GOT3 (cell line): Measurements from ENCODE around the gene AGAP1.

Experiments
- DNase-seq: peaks from one replicate; lab custom pipeline; 2025; ENCODE audit warnings: mixed read lengths; lab: John Stamatoyannopoulos, UW

Gene AGAP1

DNA sequence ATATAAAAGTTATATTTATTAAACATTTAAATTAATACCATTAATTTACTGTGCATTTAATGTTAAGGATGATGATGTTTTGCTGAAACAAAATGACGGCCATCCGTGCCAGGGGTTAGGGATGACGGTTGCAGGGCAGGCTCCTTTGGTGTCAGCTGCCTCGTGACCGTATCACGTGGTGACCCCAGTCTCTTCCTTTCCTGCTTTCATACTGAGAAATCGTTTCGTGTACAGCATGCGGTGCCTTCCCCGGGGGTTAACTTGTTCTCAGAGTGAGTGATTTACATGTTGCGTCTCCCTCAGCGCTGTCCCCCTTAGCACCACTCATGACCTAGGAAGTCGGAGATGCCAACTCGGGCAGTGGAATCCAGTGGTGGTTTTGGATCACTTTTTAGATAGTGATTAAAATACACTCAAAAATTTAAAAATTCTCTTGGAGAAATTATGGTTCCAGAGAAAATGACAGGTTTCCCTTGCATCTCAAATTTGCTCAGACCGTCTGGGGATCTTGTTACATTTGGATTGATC lies 383.5 kb downstream of the AGAP1 start:
- no peak for DNase-seq

DNA sequence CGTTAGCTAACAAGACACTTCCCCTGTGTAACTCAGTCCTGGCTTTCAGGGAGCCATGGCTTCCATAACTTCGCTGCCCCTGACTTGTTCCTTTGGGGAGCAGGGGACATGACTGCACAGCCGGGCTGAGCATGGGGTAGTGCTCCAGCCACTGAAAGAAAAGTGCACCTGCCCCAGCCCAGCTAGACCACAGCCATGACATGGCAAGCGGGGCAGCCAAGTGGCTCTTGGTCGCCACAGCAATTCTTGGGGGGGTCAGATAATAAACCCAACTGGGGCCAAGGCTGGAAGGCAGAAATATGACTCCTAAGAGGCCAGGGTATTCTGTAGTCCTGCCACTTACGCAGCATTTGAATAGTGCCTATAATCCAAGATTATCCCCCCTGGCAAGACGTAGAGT lies 385.3 kb downstream of the AGAP1 start:
- no peak for DNase-seq

DNA sequence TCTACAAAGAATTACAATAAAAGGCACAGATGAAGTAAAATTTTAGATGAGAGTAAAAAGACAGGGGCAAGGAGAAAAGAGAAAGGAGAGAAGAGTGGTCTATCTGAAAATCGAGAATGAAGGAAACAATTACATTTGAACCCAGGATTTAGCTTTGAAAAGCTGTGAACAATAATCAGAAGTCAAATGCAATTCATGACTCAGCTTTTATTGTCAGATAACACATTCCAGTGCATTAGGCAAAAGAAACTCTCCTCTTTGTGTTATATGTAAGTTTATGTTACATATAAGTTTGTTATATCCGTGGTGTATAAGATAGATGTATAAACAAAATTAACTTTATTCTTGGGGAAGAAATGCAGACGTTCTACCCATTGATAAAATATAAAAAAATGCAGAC lies 389.8 kb downstream of the AGAP1 start:
- DNase-seq = no peak

DNA sequence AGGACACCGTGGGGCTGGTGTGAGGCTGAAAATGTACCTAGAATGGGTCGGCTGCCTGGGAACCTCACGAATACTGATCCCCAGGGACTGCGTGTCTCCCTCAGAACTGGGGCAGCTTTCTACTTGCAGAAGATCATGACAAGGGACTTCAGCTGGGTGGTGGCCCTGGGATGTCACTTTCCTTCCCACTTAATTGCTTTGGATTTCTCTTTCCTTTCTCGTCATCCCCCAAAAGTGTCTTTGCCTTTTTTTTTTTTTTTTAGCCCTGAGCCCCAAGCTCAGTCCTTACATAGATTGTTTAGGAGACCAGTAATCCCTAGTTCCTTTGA lies 395.4 kb downstream of the AGAP1 start:
- no peak for DNase-seq

DNA sequence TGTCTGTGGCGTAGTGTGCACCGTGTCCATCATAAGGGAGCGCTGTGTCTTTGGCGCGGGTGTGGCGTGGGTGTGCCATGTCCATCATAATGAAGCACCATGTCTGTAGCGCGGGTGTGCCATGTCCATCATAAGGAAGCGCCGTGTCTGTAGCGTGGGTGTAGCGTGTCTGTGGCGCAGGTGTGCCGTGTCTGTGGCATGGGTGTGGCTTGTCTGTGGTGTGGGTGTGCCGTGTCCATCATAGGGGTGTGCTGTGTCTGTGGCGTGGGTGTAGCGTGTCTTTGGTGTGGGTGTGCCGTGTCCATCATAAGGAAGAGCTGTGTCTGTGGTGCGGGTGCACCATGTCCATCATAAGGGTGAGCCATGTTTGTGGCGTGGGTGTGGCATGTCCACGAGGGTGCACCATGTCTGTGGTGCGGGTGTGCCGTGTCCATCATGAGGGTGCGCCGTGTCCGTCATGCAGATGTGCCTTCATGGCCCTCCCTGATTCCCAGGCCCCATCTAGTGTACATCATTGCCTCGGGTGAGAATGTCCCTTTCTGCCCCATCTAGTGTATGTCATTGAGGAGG lies 399.4 kb downstream of the AGAP1 start:
- DNase-seq = no peak

DNA sequence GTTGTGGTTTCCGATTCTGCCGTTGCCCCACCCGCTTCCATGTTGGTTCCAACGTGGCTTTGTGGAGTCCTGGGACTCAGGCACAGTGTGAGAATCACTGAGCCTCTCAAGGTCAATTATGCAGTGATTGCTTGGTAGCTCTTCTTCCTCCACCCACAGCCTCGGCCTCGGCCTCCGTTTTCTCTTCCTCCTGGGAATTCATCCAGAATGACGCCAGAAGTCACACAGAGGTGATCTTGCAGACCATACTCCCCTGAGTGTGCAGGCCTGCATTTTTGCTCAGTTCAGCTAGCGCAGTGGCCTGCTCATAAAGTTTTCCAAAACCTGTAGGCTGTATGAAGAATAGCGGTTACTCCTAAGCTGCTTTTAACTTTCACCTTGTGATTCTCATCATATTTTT lies 401.0 kb downstream of the AGAP1 start:
- DNase-seq = no peak

DNA sequence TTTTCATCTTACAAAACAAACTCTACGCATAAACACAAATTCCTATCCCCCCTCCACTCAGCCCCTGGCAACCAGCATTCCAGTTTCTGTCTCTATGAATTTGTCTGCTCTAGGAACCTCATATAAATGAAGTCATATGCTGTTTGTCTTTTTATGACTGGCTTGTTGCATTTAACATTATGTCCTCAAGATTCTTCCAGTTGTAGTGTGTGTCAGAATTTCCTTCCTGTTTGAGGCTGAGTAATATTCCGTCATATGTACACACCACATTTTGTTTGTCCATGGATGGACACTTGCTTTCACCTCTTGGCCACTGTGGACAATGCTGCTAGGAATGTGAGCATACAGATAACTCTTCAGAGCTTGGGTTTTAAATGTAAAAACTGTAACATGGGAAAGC lies 402.2 kb downstream of the AGAP1 start:
- DNase-seq = no peak

DNA sequence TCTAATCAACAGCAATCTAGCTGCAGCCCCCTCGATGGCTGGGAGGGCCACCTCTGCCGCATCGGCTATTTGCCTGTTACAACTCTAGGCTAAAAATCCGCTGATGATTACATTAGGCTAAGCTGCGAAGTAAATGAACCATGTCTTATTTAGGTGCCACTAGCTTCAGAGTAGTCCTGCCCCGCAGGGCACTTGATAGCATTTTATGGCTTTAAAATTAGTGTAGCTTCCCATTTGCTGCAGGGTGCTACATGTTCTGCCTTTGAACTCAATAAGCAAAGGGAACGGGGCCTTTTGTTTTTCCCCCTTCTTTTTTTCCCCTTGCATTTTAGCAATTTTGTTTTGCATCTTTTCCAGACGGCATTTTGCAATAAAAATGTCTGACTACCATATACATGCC lies 404.1 kb downstream of the AGAP1 start:
- DNase-seq = no peak

DNA sequence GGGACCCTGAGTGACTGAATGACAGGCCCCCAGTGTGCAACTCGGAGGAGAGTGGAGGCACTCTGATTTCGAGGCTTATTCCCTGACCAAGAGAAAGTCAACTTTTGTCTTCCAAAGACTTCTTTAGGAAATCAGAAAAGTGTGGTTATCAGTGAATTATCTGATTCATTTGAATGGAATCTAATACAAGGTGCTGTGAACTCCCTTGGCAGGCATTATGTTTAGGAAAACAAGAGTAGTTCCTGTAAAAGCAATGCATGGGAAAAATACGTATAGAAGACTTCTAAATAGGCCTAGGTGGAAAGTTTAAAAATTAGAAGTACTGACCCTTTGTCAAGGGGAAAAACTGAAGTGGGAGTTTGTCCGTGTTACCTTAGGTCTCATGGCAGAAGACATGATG lies 404.9 kb downstream of the AGAP1 start:
- no peak for DNase-seq

DNA sequence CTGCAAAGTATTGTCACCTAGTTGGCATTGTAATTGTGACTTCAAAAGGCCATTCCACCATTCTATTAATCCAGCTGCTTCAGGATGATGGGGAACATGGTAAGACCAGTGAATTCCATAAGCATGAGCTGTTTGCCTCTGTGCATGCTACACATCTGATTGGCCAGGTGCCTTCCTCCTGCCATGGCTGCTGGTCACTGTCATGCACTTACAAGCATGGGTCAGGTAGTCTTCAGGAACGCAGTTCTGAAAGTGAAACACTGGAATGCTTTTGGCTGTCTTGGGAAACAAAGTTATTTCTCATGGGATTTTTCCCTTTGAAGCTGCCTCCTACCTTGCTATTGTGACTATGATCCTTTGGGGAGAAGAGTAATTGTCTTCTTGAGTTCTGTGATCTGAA lies 406.8 kb downstream of the AGAP1 start:
- no peak for DNase-seq

DNA sequence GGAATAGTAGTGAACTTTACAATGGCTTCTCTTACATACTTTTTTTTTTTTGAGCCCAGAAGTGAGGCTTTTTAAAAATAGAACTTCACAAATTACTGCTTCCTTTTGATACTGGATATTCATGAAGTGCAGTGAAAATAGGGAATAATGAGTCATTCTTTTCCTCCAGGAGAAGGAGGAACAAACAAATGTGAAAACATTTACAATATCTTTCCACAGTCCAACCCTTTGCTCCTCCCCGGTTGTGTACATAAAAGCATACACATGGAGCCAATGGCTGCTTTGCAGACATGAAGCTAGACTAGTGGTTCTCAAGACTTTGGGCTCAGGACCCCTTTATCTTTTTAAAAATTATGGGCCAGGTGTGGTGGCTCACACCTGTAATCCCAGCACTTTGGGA lies 407.4 kb downstream of the AGAP1 start:
- DNase-seq = no peak

DNA sequence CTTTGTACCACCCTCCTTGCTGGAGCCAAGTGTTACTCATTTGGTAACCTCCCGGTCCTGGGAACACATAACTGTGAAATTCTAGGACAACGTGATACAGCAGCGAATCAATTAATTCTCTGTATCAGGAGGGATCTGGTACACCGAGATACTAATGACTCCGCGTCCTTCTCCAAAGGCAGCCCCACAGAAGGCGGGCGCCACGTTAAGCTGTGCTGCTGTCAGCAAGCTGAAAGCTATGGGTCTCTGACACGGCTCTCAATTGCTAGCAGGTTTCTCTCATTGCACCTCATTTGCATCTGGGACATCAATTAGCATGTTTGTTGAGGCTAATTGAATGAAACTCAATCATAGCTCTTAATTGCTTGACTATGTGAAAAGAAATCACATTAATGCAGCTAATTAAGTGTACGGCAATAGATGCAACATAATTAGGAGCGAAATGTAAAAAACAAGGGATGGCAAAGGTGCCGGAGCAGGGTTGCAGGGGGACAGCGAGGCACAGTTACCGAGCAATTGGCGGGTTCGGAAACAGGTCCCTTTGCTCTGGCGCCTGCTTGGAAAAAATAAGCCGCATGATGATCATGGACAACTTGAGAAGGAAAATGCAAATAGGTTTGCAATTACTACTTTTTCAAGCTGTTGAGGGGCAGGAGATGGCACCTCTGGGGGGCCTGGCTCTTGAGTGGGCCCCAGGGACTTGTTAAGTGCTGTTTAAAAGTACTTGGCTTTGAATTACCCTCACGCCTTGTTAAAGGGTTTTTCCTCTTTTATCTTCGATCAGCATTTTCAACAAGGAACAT lies 410.1 kb downstream of the AGAP1 start:
- DNase-seq = no peak

DNA sequence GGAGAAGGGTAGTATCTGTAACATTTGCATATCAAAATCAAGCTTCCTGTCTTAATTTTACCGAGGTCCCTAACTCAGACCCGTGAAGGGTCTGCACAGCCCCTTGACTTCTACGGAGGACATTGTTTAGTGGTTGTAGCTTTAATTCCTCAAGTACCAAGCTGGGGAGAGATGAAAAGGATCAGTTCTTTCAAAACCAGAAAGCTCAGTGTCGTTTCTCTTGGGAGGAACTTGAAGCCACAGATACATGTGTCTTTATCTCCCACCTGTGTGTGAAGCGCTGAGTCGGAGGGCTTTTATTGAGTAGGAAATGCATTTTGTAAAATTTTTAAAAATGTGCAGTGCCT lies 410.7 kb downstream of the AGAP1 start:
- no peak for DNase-seq

DNA sequence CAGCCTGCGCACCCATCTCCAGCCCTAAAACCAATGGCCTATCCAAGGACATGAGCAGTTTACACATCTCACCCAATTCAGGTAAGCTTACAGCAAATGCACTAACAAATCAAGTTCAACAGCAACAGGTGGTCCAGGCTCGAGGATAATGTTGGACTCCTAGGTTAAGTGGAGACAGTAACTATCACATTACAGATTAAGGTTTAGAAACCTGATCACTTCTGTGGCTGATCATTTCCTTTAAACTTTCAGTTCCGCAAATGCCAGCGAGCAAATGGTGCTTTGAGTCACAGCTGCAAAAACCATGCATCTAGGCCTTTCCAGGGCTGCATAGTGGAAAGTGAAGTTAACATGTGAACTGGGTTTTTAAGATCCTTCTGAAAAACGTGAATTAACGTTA lies 415.0 kb downstream of the AGAP1 start:
- no peak for DNase-seq

DNA sequence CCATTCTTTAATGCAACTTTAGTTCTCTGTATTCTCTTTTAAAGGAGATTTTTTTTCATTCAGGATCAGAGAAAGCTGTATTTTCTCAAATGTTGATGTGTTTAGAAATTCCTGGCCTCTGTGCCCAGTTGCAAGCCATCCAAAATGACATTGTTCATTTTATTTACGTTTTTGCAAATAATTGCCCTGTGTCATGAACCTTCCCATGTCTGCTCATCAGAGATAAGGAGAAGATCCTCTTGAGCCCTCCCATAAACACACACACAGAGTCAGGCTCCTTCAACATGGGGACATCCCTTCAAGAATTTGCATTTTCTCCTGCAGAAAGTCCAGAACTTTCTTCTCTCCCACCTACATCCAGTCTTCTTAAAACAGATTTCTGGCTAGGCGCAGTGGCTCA lies 415.5 kb downstream of the AGAP1 start:
- DNase-seq = no peak

DNA sequence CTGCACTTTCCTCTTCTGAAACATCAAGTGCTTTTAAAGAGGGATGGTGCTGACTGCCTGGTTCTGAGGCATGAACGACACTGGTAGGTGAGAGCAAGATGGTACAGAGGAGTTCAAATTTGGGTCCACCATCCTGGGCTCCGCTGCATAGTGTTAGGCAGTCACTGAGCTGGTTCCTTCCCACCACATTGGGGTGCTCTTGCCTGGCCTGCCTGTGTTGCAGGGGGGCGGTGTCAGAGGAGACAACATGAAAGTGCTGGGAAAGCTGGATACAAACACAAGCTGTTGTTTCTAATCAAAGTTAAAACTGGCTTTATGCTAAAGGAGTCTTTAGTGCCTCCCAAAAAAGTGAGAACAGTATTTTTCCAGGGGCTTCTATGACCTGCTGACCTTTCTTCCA lies 416.2 kb downstream of the AGAP1 start:
- DNase-seq = no peak

DNA sequence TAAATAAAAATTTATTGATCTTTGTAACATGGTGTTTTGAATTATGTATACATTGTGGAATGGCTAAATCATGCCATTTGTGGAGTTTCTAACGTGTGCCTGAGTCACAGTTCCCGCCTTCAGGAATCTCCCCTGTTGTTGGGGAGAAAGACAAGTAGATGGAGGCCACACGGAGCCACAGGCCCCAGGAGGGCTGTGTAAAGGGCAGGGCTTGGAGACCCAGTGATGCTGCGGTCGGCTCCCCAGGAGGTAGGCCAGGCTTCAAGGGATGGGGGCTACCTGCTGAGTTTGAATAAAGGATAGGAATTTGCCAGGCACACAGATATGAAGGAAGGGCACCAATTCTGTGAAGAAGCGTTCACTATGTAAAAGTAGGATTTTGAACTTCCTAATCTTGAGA lies 417.3 kb downstream of the AGAP1 start:
- no peak for DNase-seq

DNA sequence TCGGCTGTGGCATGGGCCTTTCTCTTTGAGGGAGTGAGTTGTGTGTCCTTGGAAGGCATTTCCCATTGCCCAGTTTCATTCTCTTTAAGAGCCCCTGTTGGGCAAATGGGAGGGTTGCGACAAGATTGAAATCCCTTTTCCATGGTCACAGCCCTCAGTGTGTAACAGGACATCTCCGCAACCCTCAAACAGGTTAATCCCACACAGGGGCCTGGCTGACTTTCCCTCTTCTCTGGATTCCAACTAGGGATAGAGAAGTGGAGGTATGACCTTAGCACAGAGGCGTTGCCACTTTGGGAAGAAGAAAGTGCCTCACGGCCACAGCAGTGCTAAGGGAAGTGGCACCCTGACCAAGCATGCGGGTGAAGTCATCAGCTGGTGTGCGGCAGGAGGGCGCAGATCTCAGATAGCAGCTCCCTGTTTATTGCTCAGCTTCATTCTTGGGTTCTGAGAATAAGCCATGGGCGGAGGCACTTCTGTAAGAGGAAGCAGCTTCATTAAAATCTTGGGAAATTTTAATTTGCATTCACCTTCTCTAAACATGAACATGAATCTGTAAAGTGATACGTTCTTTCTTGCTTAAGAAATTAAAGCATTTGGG lies 417.9 kb downstream of the AGAP1 start:
- no peak for DNase-seq

DNA sequence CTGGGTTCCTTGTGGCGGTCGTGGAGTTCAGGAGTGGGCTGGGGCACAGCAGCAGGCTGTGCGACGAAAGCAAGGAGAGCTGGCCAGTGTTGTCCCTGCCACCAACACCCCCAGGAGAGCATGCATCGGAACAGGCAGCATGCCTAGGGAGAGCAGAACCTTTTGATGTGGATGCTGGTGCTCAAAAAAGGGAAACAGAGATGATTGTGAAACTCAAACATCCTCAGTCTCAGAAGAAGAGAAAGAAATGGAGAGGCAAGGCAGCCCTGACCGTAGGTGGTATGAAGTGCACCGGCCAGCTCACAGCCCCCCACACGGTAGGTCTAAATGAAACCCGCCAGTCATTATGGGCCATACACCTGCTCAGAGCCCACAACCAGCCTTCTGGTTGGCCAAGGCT lies 420.9 kb downstream of the AGAP1 start:
- no peak for DNase-seq

DNA sequence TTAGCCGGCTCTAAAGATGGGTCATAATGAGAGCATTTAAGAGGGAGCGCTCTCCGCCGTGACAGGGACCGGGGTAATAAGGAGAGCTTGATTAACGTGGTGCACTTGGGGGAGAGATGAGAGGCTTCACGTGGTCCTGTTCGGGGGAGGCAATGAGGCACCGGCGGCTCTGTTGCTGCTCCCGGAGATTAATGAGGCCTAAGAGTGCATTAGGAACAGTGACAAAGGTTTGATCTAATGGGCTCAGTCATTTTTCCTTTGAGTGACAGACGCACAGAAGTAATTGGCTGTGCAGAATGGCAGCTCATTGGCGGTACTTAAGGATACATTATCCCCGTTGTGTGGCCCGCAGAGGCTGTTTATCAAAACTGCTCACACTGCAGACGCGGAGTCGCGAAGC lies 423.7 kb downstream of the AGAP1 start:
- no peak for DNase-seq

DNA sequence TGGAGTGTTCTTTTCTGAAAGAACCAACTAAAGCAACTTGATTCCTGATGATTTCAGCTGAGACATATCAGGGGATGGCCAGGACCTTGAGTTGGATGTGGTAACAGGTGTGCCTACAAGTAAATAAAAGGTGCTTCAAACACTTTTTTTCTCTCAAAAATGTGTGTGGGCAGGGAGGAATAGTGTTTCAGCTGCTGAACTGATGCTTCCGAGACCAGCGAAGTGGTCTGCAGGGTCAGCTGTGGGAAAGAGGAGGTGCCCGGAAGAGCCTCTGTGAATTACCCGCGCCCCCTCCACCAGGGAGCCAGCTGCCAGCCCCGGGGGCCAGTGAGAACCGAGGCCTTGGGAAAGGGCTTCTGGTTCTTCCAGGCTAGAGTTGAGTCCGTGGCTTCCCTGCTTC lies 425.0 kb downstream of the AGAP1 start:
- no peak for DNase-seq

DNA sequence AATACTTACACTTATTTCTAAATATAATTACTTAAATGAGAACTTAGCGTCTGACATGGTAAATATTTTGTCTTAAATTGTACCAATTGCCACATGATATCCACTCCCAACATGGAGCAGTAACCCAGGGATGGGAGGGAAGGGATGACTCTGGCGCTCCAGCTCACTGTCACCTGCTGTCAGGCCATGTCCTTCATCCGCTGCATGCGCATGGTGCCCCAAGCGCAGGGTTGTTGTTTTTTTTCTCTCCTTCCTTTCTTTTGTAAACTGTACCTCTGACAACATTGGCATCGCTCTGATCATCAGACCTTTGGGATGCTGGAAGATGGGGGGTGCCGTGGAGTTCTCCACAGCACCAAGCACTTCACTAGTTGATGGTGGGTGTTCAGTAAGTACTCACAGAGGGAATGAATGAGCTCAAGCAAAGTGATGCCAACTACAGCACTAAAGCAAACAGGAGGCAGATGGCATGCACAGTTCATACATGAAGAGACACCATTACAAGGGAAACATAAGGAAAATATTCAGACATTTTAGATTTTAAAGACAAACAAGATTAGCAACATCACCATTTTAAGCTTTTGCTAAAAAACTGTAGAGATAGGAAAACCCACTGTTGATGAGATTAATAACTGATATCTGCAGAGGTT lies 426.5 kb downstream of the AGAP1 start:
- DNase-seq = no peak

DNA sequence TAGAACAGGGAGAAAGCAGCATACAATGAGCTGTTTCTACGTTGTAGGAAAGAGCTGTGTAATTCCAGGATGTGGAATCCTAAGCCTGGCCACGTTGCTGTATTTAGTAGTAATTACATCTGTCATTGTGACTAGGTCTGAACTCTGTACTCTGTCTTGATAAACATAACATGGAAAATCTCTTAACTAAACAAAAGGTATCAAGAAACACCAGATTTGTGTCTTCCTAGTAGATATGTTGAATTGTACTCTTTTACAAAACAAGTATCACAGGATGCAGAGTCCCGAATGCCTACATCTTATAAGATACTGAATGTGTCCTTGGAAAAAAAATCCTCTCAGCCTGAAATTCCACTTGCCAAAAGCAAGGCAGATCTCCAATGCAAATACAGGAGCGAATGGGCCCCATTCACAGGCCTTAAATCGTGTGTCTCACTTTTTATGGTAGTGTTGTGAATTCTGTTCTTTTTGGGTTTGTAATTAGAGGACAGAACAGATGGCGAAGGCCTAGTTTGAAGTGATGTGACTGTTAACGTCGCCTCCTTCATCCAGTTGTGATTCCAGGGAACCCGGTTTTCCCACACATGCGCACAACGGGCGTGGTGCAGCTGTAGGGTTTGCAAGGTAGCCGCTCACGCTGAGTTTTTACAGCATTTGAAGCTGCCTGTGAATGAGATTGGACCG lies 427.8 kb downstream of the AGAP1 start:
- no peak for DNase-seq
